B cell (primary cell): ENCODE data around the gene JAKMIP2. TPM values are rescaled to one million over a fixed set of nuclear protein-coding genes. Genes with fewer than 3 reads are reported as not detected.

Experiments used
- ATAC-seq: fragments of 200-7000 bp; cut with Tn5 transposase; one replicate; pipeline ENCODE4 v1.10.0; 2021; ENCODE audit warnings: low read depth, mild to moderate bottlenecking, moderate number of reproducible peaks, moderate library complexity
- CTCF ChIA-PET: fragments of 350-600 bp; sonication (Branson Sonifier 250); formaldehyde crosslinking; loops from one replicate; lab custom pipeline; 2021; ENCODE audit warnings: antibody characterized with exemption, inconsistent platforms; lab: Charles Lee
- POLR2A ChIA-PET: fragments of 350-600 bp; sonication (Branson Sonifier 250); formaldehyde crosslinking; loops from one replicate; lab custom pipeline; 2021; ENCODE audit warnings: antibody characterized with exemption; lab: Charles Lee
- DNase-seq: peaks from one replicate; pipeline ENCODE4 v3.0.0; 2013
- H2AFZ ChIP-seq: 2 replicates; pipeline ENCODE4 v1.6.1; 2012; ENCODE audit warnings: mild to moderate bottlenecking, low read depth, low read length; ENCODE audit not compliant: insufficient read depth, poor library complexity, severe bottlenecking
- H3K27ac ChIP-seq, 2 donors: 1 replicate in 1 of 2; 2 replicates in 1 of 2; pipeline ENCODE4 v1.5.1; 2012 to 2013; ENCODE audit warnings: low read length in 2 of 2, mild to moderate bottlenecking in 2 of 2, moderate library complexity in 1 of 2
- H3K27me3 ChIP-seq, 4 experiments: fragments of 200-600 bp in 1 of 4; sonication (generic) in 1 of 4; replicated peaks in 1 of 4; 1 replicate in 2 of 4; 2 replicates in 2 of 4; pipeline versions ENCODE4 v1.6.1 to v1.7.0; 2013 to 2016; ENCODE audit warnings: low read length in 3 of 4, mild to moderate bottlenecking in 2 of 4, mixed read lengths in 1 of 4, moderate library complexity in 1 of 4; ENCODE audit not compliant: insufficient read depth in 4 of 4, control insufficient read depth in 3 of 4; ENCODE audit errors: control extremely low read depth in 1 of 4
- H3K36me3 ChIP-seq, 2 experiments: replicated peaks in 1 of 2; 1 replicate in 1 of 2; 2 replicates in 1 of 2; pipeline versions ENCODE4 v1.6.1 to v1.7.1; 2013; ENCODE audit warnings: low read length in 1 of 2; ENCODE audit not compliant: insufficient read depth in 2 of 2, control insufficient read depth in 1 of 2; ENCODE audit errors: control extremely low read depth in 1 of 2, extremely low read depth in 1 of 2
- H3K4me1 ChIP-seq, 2 donors: fragments of 200-600 bp in 1 of 2; sonication (generic) in 1 of 2; 1 replicate in 1 of 2; 2 replicates in 1 of 2; pipeline versions ENCODE4 v1.5.1 to v1.6.1; 2013 to 2017; ENCODE audit warnings: low read length in 2 of 2; ENCODE audit not compliant: control insufficient read depth in 2 of 2, insufficient read depth in 2 of 2
- H3K4me2 ChIP-seq: replicated peaks from 2 replicates; pipeline ENCODE3; 2012; ENCODE audit warnings: mild to moderate bottlenecking, low read depth, low read length; ENCODE audit not compliant: poor library complexity, severe bottlenecking
- H3K4me3 ChIP-seq, 5 experiments: fragments of 200-600 bp in 1 of 5; sonication (generic) in 1 of 5; 1 replicate in 3 of 5; 2 replicates in 2 of 5; pipeline versions ENCODE4 v1.5.1 to v1.7.0; 2011 to 2016; ENCODE audit warnings: low read length in 4 of 5, mild to moderate bottlenecking in 4 of 5, low read depth in 2 of 5, control low read depth in 1 of 5, moderate library complexity in 1 of 5; ENCODE audit not compliant: insufficient read depth in 1 of 5; ENCODE audit errors: control extremely low read depth in 1 of 5, extremely low read depth in 1 of 5
- H3K79me2 ChIP-seq: fragments of 200-600 bp; sonication (generic); one replicate; pipeline ENCODE4 v1.6.0; 2016; ENCODE audit warnings: low read length; ENCODE audit not compliant: control insufficient read depth, insufficient read depth
- H3K9ac ChIP-seq: fragments of 200-600 bp; sonication (generic); 2 replicates; pipeline ENCODE4 v1.6.1; 2017; ENCODE audit warnings: mild to moderate bottlenecking, low read length, moderate library complexity
- H3K9me3 ChIP-seq, 3 donors: one replicate each; pipeline versions ENCODE4 v1.6.1 to v1.7.1; 2013; ENCODE audit warnings: low read length in 2 of 3; ENCODE audit not compliant: control insufficient read depth in 2 of 3, insufficient read depth in 1 of 3; ENCODE audit errors: control extremely low read depth in 1 of 3
- H4K20me1 ChIP-seq: 2 replicates; pipeline ENCODE4 v1.6.0; 2012; ENCODE audit warnings: mild to moderate bottlenecking, low read length; ENCODE audit not compliant: insufficient read depth, control insufficient read depth, poor library complexity, severe bottlenecking
- H3K27ac Mint-ChIP-seq: one replicate; pipeline ENCODE4 v1.8.0; 2021; ENCODE audit warnings: mixed read lengths
- H3K27me3 Mint-ChIP-seq: one replicate; pipeline ENCODE4 v1.8.0; 2021; ENCODE audit warnings: mixed read lengths
- H3K4me1 Mint-ChIP-seq: one replicate; pipeline ENCODE4 v1.8.0; 2021; ENCODE audit warnings: mixed read lengths
- H3K4me3 Mint-ChIP-seq: one replicate; pipeline ENCODE4 v1.8.0; 2021; ENCODE audit warnings: mixed read lengths
- H3K9me3 Mint-ChIP-seq: one replicate; pipeline ENCODE4 v1.8.0; 2022; ENCODE audit warnings: mixed read lengths; ENCODE audit not compliant: insufficient read depth
- CTCF ChIP-seq: fragments of 200-600 bp; IDR thresholded peaks from one replicate; pipeline ENCODE4 v1.8.0; 2022; ENCODE audit warnings: antibody characterized with exemption, mild to moderate bottlenecking
- EZH2 ChIP-seq: IDR thresholded peaks from 2 replicates; pipeline ENCODE4 v1.6.1; 2012; ENCODE audit warnings: borderline replicate concordance, low read depth, mild to moderate bottlenecking, moderate library complexity, low read length; ENCODE audit not compliant: insufficient read depth, poor library complexity, severe bottlenecking
- WGBS: methylation state at CpG from one replicate; pipeline ENCODE4 v1.1.5; 2013; ENCODE audit warnings: missing lambda C conversion rate; ENCODE audit not compliant: insufficient coverage; 5-methylcytosine and 5-hydroxymethylcytosine counted together
- intact Hi-C: fragments of 100-400 bp; cut with micrococcal nuclease; formaldehyde crosslinking; loops from one replicate; pipeline ENCODE4 v1.10.0; 2022
- polyA plus RNA-seq: library from polyadenylated mRNA; depleted of rRNA; stranded (reverse); fragments of >200 nt; gene quantifications from 2 replicates; pipeline ENCODE4 v1.2.3, GENCODE V29; 2012
- total RNA-seq, 2 donors: library from RNA; stranded (reverse); fragments of 120-200 nt in 1 of 2; gene quantifications; 1 replicate in 1 of 2; 2 replicates in 1 of 2; pipeline versions ENCODE4 v1.2.3 to v1.2.4, GENCODE V29; 2013 to 2022

JAKMIP2 gene
- total and polyA plus RNA-seq, 2 donors (not counting 1 experiment from before 2014, with no cell fraction given): 0.24 to 4.1 TPM

- Histone ChIP-seq H2AFZ (no peak overlapping the region), H3K27me3 (no peaks in the 10 kb centered on the region), H4K20me1 (no peaks in the 10 kb centered on the region), H3K79me2 (no peaks in the 10 kb centered on the region), H3K9ac (no peak overlapping the region), H3K9me3 (no peaks in the 10 kb centered on the region), H3K27ac (no peak overlapping the region), H3K4me3 (no peak overlapping the region), H3K36me3 (no peaks in the 10 kb centered on the region), H3K4me1 (no peaks in the 10 kb centered on the region), H3K4me2 (no peak overlapping the region)
- 0% methylated on average over 1 of the region's 2 CpGs for WGBS
- ChIA-PET CTCF (interaction anchor here (0.7 kb wide), 1 partner anchor 19 kb away, joined by 3 read pairs; no protein-coding TSS in a partner anchor), POLR2A (no interaction called here)
- peaks cover 3% of the 10 kb centered on the region for H3K27me3 Mint-ChIP-seq
- no peak for ATAC-seq
- no peaks in the 10 kb centered on the region for H3K9me3 Mint-ChIP-seq
- intact Hi-C loops: no loop called here
- H3K4me3 Mint-ChIP-seq: no peak overlapping the region
- DNase-seq: no peak
- no peaks in the 10 kb centered on the region for H3K4me1 Mint-ChIP-seq
- no peak for TF ChIP-seq CTCF
- TF ChIP-seq EZH2: no peak
- no peak overlapping the region for H3K27ac Mint-ChIP-seq
Measured at GRCh38 chr5:147559749-147560148, 222.8 kb downstream of the JAKMIP2 start.

GRCh38 chr5:147558826-147559225 is 223.7 kb downstream of the JAKMIP2 start:
- Histone ChIP-seq H4K20me1 (no peaks in the 10 kb centered on the region), H3K79me2 (no peaks in the 10 kb centered on the region), H2AFZ (no peak overlapping the region), H3K27ac (no peak overlapping the region), H3K9ac (no peak overlapping the region), H3K4me2 (no peak overlapping the region), H3K4me1 (no peaks in the 10 kb centered on the region), H3K27me3 (no peaks in the 10 kb centered on the region), H3K9me3 (no peaks in the 10 kb centered on the region), H3K4me3 (no peak overlapping the region), H3K36me3 (no peaks in the 10 kb centered on the region)
- Mint-ChIP-seq H3K4me3 (no peak overlapping the region), H3K27ac (no peak overlapping the region), H3K27me3 (peaks cover 3% of the 10 kb centered on the region), H3K4me1 (no peaks in the 10 kb centered on the region), H3K9me3 (no peaks in the 10 kb centered on the region)
- 53% methylated on average over 2 of the region's 2 CpGs for WGBS
- DNase-seq (no peak), ATAC-seq (no peak)
- ChIA-PET CTCF (no interaction called here), POLR2A (no interaction called here)
- intact Hi-C loops: no loop called here
- TF ChIP-seq EZH2: no peak
- TF ChIP-seq CTCF: no peak
